PC-3 (cell line): Measurements from ENCODE around the gene MAB21L2. TPM values are rescaled to one million over a fixed set of nuclear protein-coding genes. Genes with fewer than 3 reads are reported as not detected.

Experiments used
- ATAC-seq: fragments of 200-7000 bp; cut with Tn5 transposase; 2 replicates; pipeline ENCODE4 v1.9.1; 2020; ENCODE audit warnings: mild to moderate bottlenecking, moderate library complexity
- BruUV-seq: library from RNA; stranded (reverse); fragments of 400-500 nt; replicated peaks from 2 replicates; lab custom pipeline; 2021; lab: Mats Ljungman, UMichigan
- CTCF ChIA-PET: fragments of 300-600 bp; sonication (Branson Sonifier 250); formaldehyde crosslinking; loops from one replicate; lab custom pipeline; 2022; ENCODE audit warnings: antibody characterized with exemption; lab: Charles Lee
- POLR2A ChIA-PET: fragments of 300-600 bp; sonication (Branson Sonifier 250); formaldehyde crosslinking; loops from one replicate; lab custom pipeline; 2022; ENCODE audit warnings: antibody characterized with exemption; ENCODE audit not compliant: unreplicated experiment; lab: Charles Lee
- DNase-seq: peaks from one replicate; pipeline ENCODE4 v3.0.0-alpha.2; 2015
- H2AFZ ChIP-seq: fragments of 300-600 bp; sonication (generic); 2 replicates; pipeline ENCODE4 v1.6.0; 2016; ENCODE audit warnings: antibody characterized with exemption, low read length
- H3F3A ChIP-seq: fragments of 300-600 bp; sonication (generic); one replicate; pipeline ENCODE4 v1.6.0; 2017; ENCODE audit warnings: antibody characterized with exemption, low read length, control low read depth, mild to moderate bottlenecking; ENCODE audit not compliant: unreplicated experiment
- H3K27ac ChIP-seq: fragments of 300-600 bp; sonication (generic); 2 replicates; pipeline ENCODE4 v1.5.1; 2016; ENCODE audit warnings: mild to moderate bottlenecking, low read length
- H3K27me3 ChIP-seq: fragments of 300-600 bp; sonication (generic); 2 replicates; pipeline ENCODE4 v1.6.1; 2016; ENCODE audit warnings: low read length, mixed read lengths
- H3K36me3 ChIP-seq: fragments of 300-600 bp; sonication (generic); 2 replicates; pipeline ENCODE4 v1.6.1; 2016; ENCODE audit warnings: low read depth, mixed run types, low read length, mixed read lengths
- H3K4me1 ChIP-seq: fragments of 300-600 bp; sonication (generic); 2 replicates; pipeline ENCODE4 v1.5.1; 2016; ENCODE audit warnings: low read length; ENCODE audit not compliant: insufficient read depth
- H3K4me2 ChIP-seq: fragments of 300-600 bp; sonication (generic); 2 replicates; pipeline ENCODE4 v1.6.0; 2016; ENCODE audit warnings: low read length
- H3K4me3 ChIP-seq: fragments of 300-600 bp; sonication (generic); 2 replicates; pipeline ENCODE4 v1.5.1; 2016; ENCODE audit warnings: mild to moderate bottlenecking, low read length, mixed read lengths
- H3K79me2 ChIP-seq: fragments of 300-600 bp; sonication (generic); 2 replicates; pipeline ENCODE4 v1.6.1; 2017; ENCODE audit warnings: low read length, mixed read lengths
- H3K9ac ChIP-seq: fragments of 300-600 bp; sonication (generic); 2 replicates; pipeline ENCODE4 v1.6.0; 2016; ENCODE audit warnings: mild to moderate bottlenecking, low read length
- H3K9me2 ChIP-seq: fragments of 300-600 bp; sonication (generic); replicated peaks from 2 replicates; pipeline ENCODE4 v1.6.1; 2016; ENCODE audit warnings: mixed run types, low read length, mixed read lengths
- H3K9me3 ChIP-seq: fragments of 300-600 bp; sonication (generic); 2 replicates; pipeline ENCODE4 v1.6.1; 2016; ENCODE audit warnings: low read length, mixed read lengths
- H4K20me1 ChIP-seq: fragments of 300-600 bp; sonication (generic); 2 replicates; pipeline ENCODE4 v1.6.1; 2016; ENCODE audit warnings: low read length, mixed read lengths
- EZH2 ChIP-seq: fragments of 300-600 bp; sonication (generic); IDR thresholded peaks from one replicate; pipeline ENCODE4 v1.6.1; 2017; ENCODE audit warnings: antibody characterized with exemption, mild to moderate bottlenecking, low read length; ENCODE audit not compliant: unreplicated experiment
- EZH2phosphoT487 ChIP-seq: fragments of 300-600 bp; sonication (generic); IDR thresholded peaks from 2 replicates; pipeline ENCODE4 v1.6.1; 2018; ENCODE audit warnings: mild to moderate bottlenecking, antibody characterized with exemption, low read length, borderline replicate concordance
- intact Hi-C: fragments of 100-400 bp; cut with micrococcal nuclease; formaldehyde crosslinking; loops from 2 replicates; pipeline ENCODE4 v1.9.0; 2023
- total RNA-seq: library from RNA; depleted of rRNA; stranded (reverse); fragments of >200 nt; gene quantifications from 2 replicates; pipeline ENCODE4 v1.2.3, GENCODE V29; 2014
- TF ChIP-seq, protein P1 (sequence below): fragments of 300-600 bp; sonication (generic); conservative IDR thresholded peaks from 2 replicates; pipeline ENCODE4 v1.5.1; 2017; ENCODE audit warnings: antibody characterized with exemption, low read depth, mild to moderate bottlenecking, low read length

MAB21L2 gene
- total RNA-seq, 1 experiment from 2014 or later = not detected

DNA sequence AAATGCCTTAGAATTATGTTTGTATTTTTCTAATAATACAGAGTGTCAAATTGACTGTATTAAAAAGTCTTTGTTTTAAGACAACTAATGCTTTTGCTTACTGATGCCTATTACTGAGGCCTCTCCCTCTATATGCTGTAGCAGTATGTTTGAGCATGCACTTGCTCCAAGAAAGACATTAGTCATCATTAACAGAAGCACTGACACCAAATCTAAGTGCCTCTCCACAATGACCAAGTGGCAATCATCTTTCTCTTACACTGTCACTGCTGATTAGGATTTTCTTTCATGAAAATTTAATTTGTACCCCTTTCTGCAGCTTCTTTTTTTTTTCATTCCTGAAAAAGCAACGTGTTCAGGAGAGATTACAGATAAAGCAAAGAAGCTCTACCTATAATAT lies 11.1 kb upstream of the MAB21L2 start:
- peak; percentile 42; the same call in 1 of the 2 replicates for ATAC-seq
- H3K36me3 ChIP-seq = no peaks in the 10 kb centered on the region
- no TSS peak for BruUV-seq
- no peak overlapping the region for H3K9ac ChIP-seq
- no peak overlapping the region for H3K4me2 ChIP-seq
- H3K9me3 ChIP-seq = no peaks in the 10 kb centered on the region
- no peaks in the 10 kb centered on the region for H3K27me3 ChIP-seq
- H3K4me1 ChIP-seq = peaks cover 13% of the 10 kb centered on the region; the same call in 1 of the 2 replicates
- intact Hi-C loops = no loop called here
- TF ChIP-seq, protein P1, sequence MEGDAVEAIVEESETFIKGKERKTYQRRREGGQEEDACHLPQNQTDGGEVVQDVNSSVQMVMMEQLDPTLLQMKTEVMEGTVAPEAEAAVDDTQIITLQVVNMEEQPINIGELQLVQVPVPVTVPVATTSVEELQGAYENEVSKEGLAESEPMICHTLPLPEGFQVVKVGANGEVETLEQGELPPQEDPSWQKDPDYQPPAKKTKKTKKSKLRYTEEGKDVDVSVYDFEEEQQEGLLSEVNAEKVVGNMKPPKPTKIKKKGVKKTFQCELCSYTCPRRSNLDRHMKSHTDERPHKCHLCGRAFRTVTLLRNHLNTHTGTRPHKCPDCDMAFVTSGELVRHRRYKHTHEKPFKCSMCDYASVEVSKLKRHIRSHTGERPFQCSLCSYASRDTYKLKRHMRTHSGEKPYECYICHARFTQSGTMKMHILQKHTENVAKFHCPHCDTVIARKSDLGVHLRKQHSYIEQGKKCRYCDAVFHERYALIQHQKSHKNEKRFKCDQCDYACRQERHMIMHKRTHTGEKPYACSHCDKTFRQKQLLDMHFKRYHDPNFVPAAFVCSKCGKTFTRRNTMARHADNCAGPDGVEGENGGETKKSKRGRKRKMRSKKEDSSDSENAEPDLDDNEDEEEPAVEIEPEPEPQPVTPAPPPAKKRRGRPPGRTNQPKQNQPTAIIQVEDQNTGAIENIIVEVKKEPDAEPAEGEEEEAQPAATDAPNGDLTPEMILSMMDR = no peak
- no peak for TF ChIP-seq EZH2
- TF ChIP-seq EZH2phosphoT487 = no peak
- H3F3A ChIP-seq = no peaks in the 10 kb centered on the region
- POLR2A ChIA-PET = no interaction called here
- H4K20me1 ChIP-seq = no peaks in the 10 kb centered on the region
- CTCF ChIA-PET = no interaction called here
- no peak for DNase-seq
- no peak overlapping the region for H3K27ac ChIP-seq
- H3K79me2 ChIP-seq = no peaks in the 10 kb centered on the region
- no peak overlapping the region for H3K4me3 ChIP-seq
- H2AFZ ChIP-seq = no peak overlapping the region
- H3K9me2 ChIP-seq = no peaks in the 10 kb centered on the region

DNA sequence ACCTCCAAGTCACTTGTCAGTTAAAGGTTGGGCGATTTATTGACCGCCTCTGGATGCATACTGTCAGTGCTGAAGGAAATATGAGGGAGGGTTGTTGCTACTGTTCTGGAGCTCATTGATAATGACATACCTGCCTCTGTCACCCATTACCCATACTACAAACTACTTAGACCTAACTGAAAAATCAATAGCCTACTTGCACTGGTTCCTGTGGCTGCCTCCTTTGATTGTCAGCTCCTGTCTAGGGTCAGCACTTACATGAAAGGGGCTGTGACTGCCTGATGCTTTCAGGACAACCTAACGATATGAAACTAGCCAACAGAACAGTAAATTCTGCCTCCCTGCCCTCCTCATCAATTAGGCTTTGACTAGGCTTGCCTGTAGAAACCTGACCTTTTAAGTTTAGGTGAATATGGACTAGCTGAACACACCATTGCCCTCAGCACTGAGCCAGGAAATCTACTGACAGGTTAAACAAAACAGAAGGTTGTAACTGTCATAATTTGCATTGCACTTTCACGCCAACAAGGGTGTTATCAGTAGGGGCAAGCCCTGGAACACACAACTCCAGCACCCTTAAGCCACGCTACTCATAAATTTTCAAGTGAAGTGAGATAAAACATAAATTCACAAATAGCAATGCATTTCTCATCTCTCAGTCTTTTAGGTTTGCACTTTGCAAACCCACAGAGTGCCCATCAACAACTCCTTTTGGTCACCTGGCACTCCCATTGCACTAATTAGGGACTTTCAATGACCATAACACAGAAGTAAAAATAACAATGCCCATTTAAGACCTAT lies 9.0 kb upstream of the MAB21L2 start:
- H3K36me3 ChIP-seq = no peaks in the 10 kb centered on the region
- H3K4me2 ChIP-seq = no peak overlapping the region
- H3K9ac ChIP-seq = no peak overlapping the region
- TSS peak; percentile 63 for BruUV-seq
- ChIA-PET CTCF (no interaction called here), POLR2A (no interaction called here)
- no peak overlapping the region for H3K4me3 ChIP-seq
- no peaks in the 10 kb centered on the region for H3K9me2 ChIP-seq
- H4K20me1 ChIP-seq = no peaks in the 10 kb centered on the region
- H3K9me3 ChIP-seq = no peaks in the 10 kb centered on the region
- TF ChIP-seq EZH2 (no peak), EZH2phosphoT487 (no peak)
- TF ChIP-seq, protein P1 = no peak
- no peaks in the 10 kb centered on the region for H3K79me2 ChIP-seq
- ATAC-seq (no peak; the same call in 1 of the 2 replicates), DNase-seq (no peak)
- no peaks in the 10 kb centered on the region for H3F3A ChIP-seq
- intact Hi-C loops = no loop called here
- H3K27me3 ChIP-seq = no peaks in the 10 kb centered on the region
- H3K4me1 ChIP-seq = peaks cover 13% of the 10 kb centered on the region; the same call in 1 of the 2 replicates
- no peak overlapping the region for H3K27ac ChIP-seq
- no peak overlapping the region for H2AFZ ChIP-seq

- no peaks in the 10 kb centered on the region for H3F3A ChIP-seq
- no peaks in the 10 kb centered on the region for H3K79me2 ChIP-seq
- H3K9me3 ChIP-seq = no peaks in the 10 kb centered on the region
- intact Hi-C loops = no loop called here
- ChIA-PET CTCF (no interaction called here), POLR2A (no interaction called here)
- ATAC-seq = peak; percentile 84
- H3K27me3 ChIP-seq = no peaks in the 10 kb centered on the region
- H3K9me2 ChIP-seq = no peaks in the 10 kb centered on the region
- H4K20me1 ChIP-seq = no peaks in the 10 kb centered on the region
- H2AFZ ChIP-seq = no peak overlapping the region
- no peak overlapping the region for H3K4me2 ChIP-seq
- no peak overlapping the region for H3K9ac ChIP-seq
- no peak overlapping the region for H3K27ac ChIP-seq
- no peak overlapping the region for H3K4me3 ChIP-seq
- peak; percentile 42 for DNase-seq
- no peaks in the 10 kb centered on the region for H3K36me3 ChIP-seq
- H3K4me1 ChIP-seq = peaks cover 13% of the 10 kb centered on the region; the same call in 1 of the 2 replicates
- no peak for TF ChIP-seq EZH2phosphoT487
- no peak for TF ChIP-seq EZH2
- TF ChIP-seq, protein P1 = no peak
- no TSS peak for BruUV-seq
Measured at GRCh38 chr4:150573534-150573933, 8.4 kb upstream of the MAB21L2 start.
